GM20431 (cell line): ENCODE data around the gene CDR2L.
"Not testable (repeated sequence)": the region's sequence is repeated elsewhere in the genome, so short reads cannot be mapped to it uniquely, and the experiment has no call there.

Experiments used
- in situ Hi-C: fragments of 300-500 bp; cut with MseI, MboI; formaldehyde crosslinking; loops from one replicate; pipeline ENCODE4 v1.15.0; 2020; ENCODE audit warnings: low sequenced_read_pairs; ENCODE audit not compliant: unreplicated experiment

CDR2L gene

DNA sequence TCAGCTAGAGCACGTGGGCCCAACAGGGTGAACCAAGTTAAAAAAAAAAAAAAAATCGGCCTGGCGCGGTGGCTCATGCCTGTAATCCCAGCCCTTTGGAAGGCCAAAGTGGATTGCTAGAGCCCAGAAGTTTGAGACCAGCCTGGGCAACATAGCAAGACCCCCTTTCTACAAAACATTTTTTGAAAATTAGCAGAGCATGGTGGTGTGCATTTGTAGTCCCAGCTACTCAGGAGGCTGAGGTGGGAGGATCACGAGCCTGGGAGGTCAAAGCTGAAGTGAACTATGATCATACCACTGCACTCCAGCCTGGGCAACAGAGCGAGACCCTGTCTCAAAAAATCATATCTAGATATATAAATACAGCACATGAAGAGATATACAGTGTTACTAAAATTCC lies 18.7 kb downstream of the CDR2L start:
- in situ Hi-C loops = not testable (repeated sequence)

DNA sequence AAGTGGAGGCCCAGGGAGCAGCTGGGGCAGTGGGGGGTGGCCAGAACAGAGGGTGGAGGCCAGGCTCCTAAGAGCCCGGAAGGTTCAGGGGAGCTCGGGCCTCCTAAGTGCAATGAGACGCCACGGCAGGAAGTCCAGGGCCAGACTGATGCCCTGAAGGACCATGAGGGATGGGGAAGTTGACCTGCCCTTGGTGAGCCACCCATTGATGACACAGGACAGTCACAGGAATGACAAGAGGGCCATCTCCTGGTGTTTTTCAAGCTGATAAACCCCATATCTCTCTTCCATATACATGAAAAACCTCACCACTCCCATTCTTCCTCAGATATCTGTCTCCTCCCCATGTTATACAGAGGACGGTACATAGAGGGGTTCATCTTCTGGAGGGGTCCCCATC lies 19.2 kb downstream of the CDR2L start:
- in situ Hi-C loops = no loop called here

- in situ Hi-C loops = no loop called here
Measured at GRCh38 chr17:75008373-75008772, 20.9 kb downstream of the CDR2L start.

DNA sequence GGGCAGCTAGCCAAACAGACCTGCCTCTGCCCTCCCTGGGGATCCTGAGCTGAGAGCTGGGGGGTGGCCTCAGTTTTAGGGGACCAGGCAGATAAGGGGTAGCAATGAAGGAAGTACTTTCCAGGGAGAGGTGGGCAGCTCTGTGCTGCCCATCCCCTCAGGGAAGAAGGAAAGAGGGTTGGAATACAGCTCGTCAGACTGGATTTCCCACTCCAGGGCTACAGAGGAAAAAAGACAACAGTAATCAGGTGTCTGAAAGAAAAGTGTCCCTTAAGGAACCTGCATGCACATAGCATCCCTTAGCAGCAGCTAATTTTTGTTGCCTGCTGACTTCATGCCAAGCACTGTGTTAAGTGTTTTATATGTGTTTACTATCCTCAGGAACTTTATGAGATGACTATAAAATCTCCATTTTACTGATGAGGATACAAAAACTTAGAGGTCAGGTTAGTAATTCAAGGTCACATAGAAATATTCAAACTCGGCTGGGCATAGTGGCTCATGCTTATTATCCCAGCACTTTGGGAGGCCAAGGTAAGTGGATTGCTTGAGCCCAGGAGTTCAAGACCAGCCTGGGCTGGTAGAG lies 21.8 kb downstream of the CDR2L start:
- in situ Hi-C loops = no loop called here

DNA sequence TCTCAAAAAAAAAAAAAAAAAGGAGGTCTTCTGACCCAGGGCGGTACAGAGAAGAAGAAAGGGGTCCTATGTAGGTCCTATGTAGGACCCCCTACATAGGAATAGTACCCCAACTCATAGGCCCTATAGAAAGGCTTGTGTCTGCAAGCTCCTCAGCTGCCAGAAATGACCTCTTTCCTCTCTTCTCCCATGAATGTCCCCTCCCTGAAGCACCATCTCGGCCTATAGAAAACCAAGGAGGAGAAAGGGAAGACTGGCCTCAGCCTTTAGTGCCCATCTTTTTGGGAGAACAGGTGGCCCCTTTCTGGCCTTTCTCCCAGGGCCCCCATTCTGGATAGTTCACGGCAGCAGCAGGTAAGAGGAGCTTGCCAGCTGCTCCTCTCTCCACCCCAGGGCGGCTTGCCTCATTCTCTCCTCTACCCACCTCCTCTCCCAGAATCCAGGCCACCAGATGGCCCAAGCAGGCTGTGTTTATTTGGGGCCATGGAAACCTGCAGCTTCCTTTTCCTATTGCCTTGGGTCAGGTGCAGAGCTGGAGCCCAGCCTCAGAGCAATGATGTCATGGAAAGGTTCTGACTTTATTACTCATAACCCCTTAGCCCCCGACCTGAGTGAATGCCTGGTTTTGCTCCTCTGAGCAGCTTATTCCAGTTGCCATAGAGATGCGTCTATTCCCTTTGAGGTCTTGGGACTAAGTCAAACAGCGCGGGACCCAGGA lies 23.4 kb downstream of the CDR2L start:
- in situ Hi-C loops = no loop called here

- in situ Hi-C loops = no loop called here
Measured at GRCh38 chr17:75011401-75012095, 24.1 kb downstream of the CDR2L start.

DNA sequence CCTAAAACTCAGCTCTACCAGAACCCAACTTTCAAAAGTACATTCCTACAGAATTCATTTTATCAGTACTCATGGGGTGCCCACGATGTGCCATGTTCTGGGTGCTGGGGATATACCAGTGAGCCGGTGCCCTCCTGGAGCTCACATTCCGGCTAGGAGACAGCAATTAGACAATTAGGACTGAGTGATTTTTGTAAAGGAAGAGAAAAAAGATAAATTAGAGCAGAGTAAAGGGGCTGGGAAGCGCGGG lies 24.6 kb downstream of the CDR2L start:
- in situ Hi-C loops = no loop called here

DNA sequence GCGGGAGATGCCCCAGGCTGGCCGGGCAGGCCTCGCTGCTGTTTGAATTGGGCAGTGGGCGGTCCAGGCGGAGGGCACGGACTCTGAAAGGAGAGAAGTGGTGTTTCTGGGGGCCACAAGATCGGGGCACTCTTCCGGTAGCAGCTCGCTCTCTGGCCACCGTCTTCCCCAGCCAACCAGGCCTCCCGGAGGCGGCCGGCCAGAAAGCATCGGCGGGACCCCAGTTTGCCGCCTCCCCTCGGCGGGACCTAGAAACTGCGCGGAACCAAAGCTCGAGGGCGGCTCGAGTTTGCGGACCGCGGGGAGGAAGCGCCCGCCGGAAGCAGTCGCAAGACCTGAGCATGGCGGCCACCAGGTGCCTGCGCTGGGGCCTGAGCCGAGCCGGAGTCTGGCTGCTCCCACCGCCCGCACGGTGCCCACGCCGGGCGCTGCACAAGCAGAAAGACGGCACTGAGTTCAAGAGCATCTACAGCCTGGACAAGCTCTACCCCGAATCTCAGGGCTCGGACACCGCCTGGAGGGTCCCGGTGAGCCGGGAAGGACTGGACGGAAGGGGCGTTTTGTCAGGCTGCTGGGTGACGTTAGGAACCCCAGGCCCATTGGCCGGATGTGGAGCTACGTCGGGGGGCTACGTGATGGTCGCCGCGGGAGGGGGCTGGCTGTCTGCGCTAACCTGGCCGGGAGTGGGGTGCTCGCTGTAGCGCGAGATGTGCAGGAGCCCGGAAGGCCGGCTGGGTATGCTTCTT lies 25.1 kb downstream of the CDR2L start, which contains the start of gene MRPL58:
MRPL58 (plus strand) TSS at position 325 of the 746 bp plus-strand sequence; CDS start at position 342, 17 bp downstream.
- in situ Hi-C loops = no loop called here

DNA sequence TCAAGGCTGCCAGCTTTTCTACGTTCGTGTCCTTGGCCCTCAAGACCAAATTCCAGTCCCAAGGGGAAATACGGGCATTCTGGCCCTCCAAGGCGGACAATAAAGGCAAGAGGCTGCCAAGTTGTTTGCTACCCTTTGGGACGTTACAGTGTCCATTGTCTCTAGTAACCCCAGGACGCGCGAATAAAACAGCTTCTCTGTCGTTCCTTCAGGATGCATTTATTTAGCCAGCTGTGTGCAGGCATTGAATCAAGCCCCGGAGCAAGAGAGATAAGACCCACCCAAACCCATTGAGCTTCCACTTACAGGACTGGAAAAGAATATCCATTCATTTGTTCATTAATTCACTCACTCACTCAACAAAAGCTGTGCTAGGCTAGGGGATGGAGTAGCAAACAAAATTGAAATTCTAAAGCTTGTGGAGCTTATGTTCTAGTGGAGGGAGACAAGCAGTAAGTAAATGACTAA lies 25.7 kb downstream of the CDR2L start:
- in situ Hi-C loops = no loop called here

GRCh38 chr17:75019146-75019545 lies 31.7 kb downstream of the CDR2L start:
- in situ Hi-C loops = no loop called here

GRCh38 chr17:75019710-75020109 lies 32.3 kb downstream of the CDR2L start:
- in situ Hi-C loops = no loop called here

DNA sequence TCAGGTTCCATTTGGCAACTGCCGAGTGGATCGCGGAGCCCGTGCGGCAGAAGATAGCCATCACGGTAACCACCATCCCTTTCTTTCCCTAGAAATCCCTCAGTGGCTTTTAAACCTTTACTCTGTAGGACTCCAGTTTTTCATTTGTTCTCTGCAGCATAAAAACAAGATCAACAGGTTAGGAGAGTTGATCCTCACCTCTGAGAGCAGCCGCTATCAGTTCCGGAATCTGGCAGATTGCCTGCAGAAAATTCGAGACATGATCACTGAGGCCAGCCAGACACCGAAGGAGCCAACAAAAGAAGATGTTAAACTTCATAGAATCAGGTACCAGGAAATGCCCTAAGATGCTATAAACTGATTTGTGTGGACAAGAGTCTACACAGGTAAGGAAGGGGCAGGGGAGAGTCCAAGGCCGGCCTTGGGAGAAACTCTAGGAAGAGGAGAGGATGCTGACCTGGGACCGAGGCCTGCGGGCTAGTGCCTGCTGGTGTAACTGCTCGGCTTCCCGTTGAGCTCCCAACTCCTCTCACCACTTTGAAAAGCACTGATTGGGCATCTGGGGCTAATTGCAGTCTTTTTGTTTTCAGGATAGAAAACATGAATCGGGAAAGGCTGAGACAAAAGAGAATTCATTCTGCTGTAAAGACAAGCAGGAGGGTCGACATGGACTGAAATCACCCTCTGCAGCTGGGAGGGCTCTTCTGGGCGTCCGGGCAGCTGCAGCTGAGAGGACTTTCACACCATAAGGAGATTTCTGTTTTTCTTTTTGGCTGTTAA lies 33.1 kb downstream of the CDR2L start:
- in situ Hi-C loops = no loop called here

DNA sequence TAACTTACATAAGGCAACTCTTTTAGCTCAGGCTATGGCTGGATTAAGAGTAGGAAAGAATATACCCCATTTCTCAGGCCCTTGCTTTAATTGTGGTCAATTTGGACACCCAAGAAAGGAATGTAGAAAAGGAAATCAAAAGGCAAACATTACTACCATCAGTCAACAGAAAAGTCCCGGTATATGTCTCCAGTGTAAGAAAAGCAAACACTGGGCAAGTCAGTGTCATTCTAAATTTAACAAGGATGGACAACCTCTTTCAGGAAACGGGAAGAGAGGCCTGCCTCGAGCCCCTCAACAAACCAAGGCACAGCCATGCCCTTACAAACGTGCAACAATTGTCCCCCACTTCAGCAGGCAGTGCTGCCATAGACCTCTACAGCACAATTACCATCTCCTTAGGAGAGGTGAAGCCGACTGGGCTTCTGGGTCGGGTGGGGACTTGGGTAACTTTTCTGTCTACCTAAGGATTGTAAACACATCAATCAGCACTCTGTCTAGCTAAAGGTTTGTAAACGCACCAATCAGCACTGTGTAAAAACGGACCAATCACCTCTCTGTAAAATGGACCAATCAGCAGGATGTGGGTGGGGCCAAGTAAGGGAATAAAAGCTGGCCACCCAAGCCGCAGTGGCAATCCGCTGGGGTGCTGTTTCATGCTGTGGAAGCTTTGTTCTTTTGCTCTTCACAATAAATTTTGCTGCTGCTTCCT lies 37.4 kb downstream of the CDR2L start:
- in situ Hi-C loops = no loop called here

GRCh38 chr17:75025398-75025734 lies 37.9 kb downstream of the CDR2L start:
- in situ Hi-C loops = not testable (repeated sequence)

GRCh38 chr17:75026650-75027049 lies 39.2 kb downstream of the CDR2L start:
- in situ Hi-C loops = not testable (repeated sequence)

DNA sequence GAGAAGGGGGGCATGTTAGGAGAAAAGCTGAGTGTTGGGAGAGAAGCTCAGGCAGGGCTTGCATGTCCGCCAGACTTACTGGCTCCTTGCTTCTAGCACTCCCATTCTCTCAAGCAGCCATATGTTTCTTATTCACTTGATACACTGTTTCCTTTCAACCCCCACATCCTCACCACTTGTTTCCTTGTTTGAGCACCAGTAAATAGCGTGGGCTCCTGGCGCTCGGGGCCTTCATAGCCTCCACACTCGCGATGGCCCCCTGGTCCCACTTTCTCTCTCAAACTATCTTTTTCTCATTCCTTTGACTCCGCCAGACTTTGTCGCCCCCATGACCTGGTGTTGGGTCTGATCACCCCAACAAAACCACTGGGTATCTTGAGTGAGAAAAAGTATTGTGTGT lies 42.7 kb downstream of the CDR2L start:
- in situ Hi-C loops = no loop called here

GRCh38 chr17:75031972-75032719 lies 44.7 kb downstream of the CDR2L start:
- in situ Hi-C loops = no loop called here

DNA sequence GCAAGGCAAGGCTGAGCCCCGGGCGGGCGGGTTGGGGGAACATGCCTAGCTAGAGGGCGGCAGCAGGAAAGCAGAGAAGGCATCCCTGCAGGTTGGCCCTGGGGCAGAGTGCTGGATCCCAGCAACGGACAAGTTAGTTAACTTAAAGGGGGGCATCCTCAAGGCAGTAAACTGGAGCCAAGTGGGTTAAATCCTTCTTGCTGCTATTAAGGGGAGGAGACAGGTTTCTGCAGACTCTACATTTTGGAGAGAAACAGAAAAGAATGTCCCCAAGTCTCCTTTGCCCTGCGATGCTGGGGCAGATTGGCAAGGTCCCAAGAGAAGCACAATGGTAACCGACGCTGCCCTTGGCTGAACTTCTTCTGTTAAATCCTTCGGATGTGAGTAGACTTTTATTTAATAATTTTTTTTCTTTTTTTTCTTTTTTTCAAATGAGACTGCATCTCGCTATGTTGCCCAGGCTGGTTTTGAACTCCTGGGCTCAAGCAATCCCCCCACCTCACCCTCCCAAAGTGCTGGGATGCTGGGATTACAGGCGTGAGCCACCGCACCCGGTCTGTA lies 45.4 kb downstream of the CDR2L start:
- in situ Hi-C loops = no loop called here
